Embryonic facial prominence (tissue), 1 donor: ENCODE measurements around the gene STAB1.

Experiments used
- DNase-seq: peaks from one replicate; pipeline ENCODE4 v3.0.0-alpha.2; 2016; ENCODE audit errors: extremely low spot score

STAB1 gene

GRCh38 chr3:52487050-52487787 lies 7.9 kb upstream of the STAB1 start:
- no peak for DNase-seq

GRCh38 chr3:52487788-52488691 lies 7.1 kb upstream of the STAB1 start:
- no peak for DNase-seq

- no peak for DNase-seq
Observed at GRCh38 chr3:52488746-52489145, 6.4 kb upstream of the STAB1 start.

- no peak for DNase-seq
Observed at GRCh38 chr3:52489453-52489852, 5.7 kb upstream of the STAB1 start.

- no peak for DNase-seq
Observed at GRCh38 chr3:52490035-52490938, 4.9 kb upstream of the STAB1 start.

GRCh38 chr3:52490939-52491526 lies 4.1 kb upstream of the STAB1 start:
- DNase-seq: no peak

- no peak for DNase-seq
Observed at GRCh38 chr3:52492059-52492458, 3.1 kb upstream of the STAB1 start.

DNA sequence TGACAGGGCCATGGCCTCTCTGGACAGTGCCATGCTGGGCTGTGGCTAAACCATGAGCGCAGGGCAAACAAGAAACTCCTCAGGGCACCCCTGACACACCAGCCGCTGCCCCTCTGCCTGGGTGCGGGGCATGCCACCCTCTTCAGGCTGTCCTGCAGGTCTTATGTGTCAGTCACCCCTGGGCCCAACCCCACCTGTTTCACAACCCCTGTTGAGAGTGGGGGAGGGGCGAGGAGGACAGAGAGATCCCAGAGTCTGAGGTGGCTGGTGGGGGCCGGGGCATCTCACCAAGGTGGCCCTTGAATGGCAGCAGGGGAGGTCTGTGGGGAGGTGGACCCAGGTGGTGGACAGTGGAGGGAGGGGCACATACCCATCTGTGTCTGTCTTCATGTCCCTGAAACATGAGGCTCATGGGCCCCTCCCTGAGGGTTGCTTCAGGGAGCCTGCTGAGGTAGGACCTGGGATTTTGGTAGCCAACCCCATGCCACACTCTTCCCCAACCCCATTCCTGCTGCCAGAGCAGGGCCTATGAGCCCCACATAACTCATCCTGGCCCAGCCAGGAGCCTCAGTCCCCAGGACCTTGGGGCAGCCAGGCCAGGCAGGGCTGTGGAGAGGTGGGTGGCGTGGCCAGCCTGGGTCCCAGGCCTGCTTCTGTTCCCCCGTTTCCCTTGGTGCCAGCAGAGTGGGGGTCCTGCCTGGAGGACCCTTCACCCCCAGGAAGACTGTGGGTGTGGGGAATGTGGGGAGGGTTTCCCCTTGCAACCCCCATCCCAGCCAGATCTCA lies 1.7 kb upstream of the STAB1 start:
- no peak for DNase-seq

GRCh38 chr3:52494445-52494844 lies 693 bp upstream of the STAB1 start:
- no peak for DNase-seq

DNA sequence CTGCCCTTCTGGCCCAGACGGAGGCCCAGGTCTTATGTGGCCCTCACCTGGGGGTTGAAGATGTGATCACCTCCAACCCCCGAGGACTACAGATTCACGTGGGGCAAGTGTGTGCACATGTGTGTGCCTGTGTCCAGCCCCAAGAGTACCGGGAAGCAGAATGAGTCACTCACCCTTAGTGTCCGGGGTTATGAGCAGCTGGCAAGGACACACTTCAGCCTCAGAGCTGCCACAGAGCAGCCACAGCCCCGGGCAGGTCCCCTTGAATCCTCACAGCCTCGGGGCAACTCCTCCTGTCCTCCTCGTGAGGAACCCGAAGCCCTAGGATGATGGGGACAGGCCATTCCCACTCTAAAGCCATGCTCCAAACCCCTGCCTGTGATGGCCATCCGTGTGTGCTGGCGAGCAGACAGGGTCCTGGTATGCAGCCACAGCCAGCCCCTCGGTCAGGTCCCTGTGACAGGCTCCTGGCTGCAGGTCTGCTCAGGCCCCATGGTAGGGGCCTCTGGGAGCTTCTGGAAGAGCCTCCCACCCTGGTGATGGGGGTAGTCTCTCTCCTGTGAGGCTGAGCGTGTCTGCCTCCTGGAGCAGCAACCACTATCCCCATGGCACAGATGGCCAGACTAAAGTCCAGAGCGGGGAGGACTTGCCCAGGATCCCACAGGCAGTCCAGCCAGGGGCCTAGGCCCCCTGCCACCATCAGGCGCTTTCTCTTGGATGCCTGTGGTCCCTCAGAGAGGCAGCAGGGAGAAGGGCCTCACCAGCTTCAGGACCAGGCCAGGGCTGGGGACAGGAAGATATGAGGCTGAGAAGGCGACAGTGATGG lies 852 bp downstream of the STAB1 start:
- DNase-seq: no peak

DNA sequence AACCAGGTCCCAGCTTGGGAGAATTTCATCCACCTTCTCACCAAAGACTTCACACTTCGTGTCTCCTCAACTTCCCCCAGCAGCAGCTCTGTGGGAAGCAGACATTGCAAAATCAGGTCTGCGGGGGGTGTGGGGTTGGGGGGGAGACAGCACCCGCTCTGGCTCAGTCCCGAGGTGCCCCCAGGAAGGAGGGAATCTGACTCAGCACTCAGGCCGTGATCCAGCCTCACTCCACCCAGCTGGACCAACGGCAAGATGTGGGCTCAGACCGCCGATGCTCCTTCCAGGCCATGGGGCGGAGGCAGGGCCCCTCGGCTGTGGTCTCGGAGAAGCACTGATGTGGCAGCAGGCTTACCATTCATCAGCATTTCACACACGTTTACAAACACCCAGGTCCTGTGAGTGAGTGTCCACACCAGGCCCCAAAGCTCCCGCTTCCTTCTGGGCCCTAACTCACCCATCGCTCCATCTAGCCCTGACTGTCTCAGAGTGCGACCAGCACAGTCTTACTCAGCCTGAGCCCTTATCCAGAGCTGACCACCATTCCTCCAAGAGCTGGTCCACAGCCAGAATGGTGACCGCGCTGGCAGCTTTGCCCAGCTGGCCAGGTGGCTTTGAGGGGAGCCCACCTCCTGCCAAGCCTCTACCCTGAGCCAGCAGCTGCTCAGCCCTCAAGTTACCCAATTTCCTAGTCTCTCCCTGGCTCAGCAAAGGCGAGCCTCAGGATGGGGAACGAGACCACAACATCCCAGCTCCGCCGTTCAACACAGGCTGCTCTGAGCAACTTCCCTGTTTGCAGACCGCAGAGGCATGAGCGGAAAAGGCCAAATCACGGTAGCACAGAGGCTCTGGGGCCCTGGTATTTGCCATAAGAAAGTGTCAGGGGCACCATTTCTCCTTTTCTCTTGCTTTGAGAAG lies 3.3 kb downstream of the STAB1 start:
- no peak for DNase-seq

- no peak for DNase-seq
Observed at GRCh38 chr3:52501046-52501445, 5.9 kb downstream of the STAB1 start.

GRCh38 chr3:52502001-52502400 lies 6.9 kb downstream of the STAB1 start:
- no peak for DNase-seq

DNA sequence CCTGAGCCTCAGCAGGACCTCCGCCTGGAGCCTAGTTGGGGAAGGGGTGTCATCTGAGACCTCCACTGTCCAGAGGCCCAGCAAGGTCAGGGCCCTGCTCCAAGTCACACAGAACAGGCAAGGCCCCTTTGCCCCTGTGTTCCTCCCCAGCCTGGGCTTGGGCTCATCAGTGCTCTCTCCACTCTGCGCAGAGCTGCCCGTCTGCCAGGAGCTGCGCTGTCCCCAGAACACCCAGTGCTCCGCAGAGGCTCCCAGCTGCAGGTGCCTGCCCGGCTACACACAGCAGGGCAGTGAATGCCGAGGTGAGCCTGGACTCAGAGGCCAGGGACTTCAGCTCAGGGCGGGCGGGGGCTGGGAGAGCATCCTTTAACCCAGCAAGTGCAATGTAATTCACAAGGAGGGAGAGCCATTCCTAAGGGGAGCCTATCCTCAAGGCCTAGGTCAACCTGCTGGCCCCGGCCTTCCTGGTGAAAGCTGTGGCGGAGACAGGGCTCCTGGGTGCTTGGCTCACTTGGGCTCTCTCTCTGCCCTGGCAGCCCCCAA lies 7.7 kb downstream of the STAB1 start:
- no peak for DNase-seq

- DNase-seq: no peak
Observed at GRCh38 chr3:52503788-52504424, 8.8 kb downstream of the STAB1 start.

GRCh38 chr3:52504977-52505376 lies 9.8 kb downstream of the STAB1 start:
- DNase-seq: no peak

DNA sequence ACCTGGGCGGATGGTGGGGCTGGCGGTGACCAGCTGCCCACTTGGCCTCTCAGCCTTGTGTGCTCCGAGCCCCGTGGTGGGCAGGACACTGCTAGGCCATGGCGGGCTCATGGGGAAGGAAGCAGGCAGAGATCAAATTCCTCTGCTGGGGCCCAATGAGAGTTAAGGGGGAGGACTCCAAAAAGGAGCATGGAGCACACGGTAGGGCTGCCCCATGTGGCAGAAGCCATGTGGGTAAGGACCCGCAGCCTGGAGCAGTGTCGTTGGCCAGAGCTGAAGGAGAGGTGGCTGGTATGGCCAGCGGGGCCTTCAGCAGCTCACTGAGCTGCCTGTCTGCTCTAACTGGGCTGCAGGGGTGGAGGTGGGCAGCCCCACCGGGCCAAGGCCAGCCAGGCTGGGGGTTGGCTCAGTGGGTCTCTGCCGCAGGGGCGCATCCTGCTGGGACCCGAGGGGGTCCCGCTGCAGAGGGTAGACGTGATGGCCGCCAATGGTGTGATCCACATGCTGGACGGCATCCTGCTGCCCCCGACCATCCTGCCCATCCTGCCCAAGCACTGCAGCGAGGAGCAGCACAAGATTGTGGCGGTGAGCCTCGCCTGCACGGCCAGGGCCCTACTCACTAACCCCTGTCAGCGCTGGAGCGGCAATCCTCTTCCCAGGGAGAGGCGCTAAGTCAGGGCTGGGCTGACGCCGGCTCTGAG lies 11.3 kb downstream of the STAB1 start:
- no peak for DNase-seq
